ENCODE results near the gene GSN.

GSN gene

GRCh38 chr9:121353241-121354061 is 85.5 kb downstream of the GSN start:
- DNase-seq (ENCODE audit: low spot score) = no peak

- no peak for DNase-seq (ENCODE audit: low spot score)
Measured at GRCh38 chr9:121354141-121354540, 86.2 kb downstream of the GSN start.

GRCh38 chr9:121354762-121355161 is 86.8 kb downstream of the GSN start:
- DNase-seq (ENCODE audit: low spot score) = no peak

- no peak for DNase-seq (ENCODE audit: low spot score)
Measured at GRCh38 chr9:121357011-121357410, 89.0 kb downstream of the GSN start.

GRCh38 chr9:121358751-121359150 is 90.8 kb downstream of the GSN start:
- no peak for DNase-seq (ENCODE audit: low spot score)

GRCh38 chr9:121359351-121360294 is 91.7 kb downstream of the GSN start:
- no peak for DNase-seq (ENCODE audit: low spot score)

GRCh38 chr9:121360601-121361374 is 92.8 kb downstream of the GSN start:
- DNase-seq (ENCODE audit: low spot score) = no peak

- DNase-seq (ENCODE audit: low spot score) = no peak
Measured at GRCh38 chr9:121362813-121363621, 95.1 kb downstream of the GSN start.

GRCh38 chr9:121363622-121363961 is 95.6 kb downstream of the GSN start:
- no peak for DNase-seq (ENCODE audit: low spot score)

GRCh38 chr9:121364077-121364476 is 96.1 kb downstream of the GSN start:
- no peak for DNase-seq (ENCODE audit: low spot score)

- no peak for DNase-seq (ENCODE audit: low spot score)
Measured at GRCh38 chr9:121364886-121365285, 96.9 kb downstream of the GSN start.

- no peak for DNase-seq (ENCODE audit: low spot score)
Measured at GRCh38 chr9:121365564-121365963, 97.6 kb downstream of the GSN start.

- DNase-seq (ENCODE audit: low spot score) = no peak
Measured at GRCh38 chr9:121366611-121367192, 98.7 kb downstream of the GSN start.

GRCh38 chr9:121367306-121368137 is 99.6 kb downstream of the GSN start:
- DNase-seq (ENCODE audit: low spot score) = no peak

- DNase-seq (ENCODE audit: low spot score) = no peak
Measured at GRCh38 chr9:121368138-121368522, 100.2 kb downstream of the GSN start.

- no peak for DNase-seq (ENCODE audit: low spot score)
Measured at GRCh38 chr9:121368745-121369144, 100.8 kb downstream of the GSN start.

GRCh38 chr9:121369595-121370265 is 101.8 kb downstream of the GSN start, which contains the start of gene STOM:
Gene STOM, minus strand, starts transcription at chr9:121370250. Its CDS starts 63 bp downstream, at chr9:121370187.
- no peak for DNase-seq (ENCODE audit: low spot score)

- no peak for DNase-seq (ENCODE audit: low spot score)
Measured at GRCh38 chr9:121371495-121372061, 103.6 kb downstream of the GSN start.

Measured in germinal center (tissue), 1 donor.